Lung (tissue), 12 donors: Measurements from ENCODE around the gene UBE2B. TPM values are rescaled to one million over a fixed set of nuclear protein-coding genes. Genes with fewer than 3 reads are reported as not detected.
"Not testable (repeated sequence)": the region's sequence is repeated elsewhere in the genome, so short reads cannot be mapped to it uniquely, and the experiment has no call there.

Experiments used
- ATAC-seq: fragments of 200-7000 bp; cut with Tn5 transposase; one replicate; pipeline ENCODE4 v1.9.1; 2020; ENCODE audit warnings: moderate number of reproducible peaks; ENCODE audit not compliant: insufficient read depth, low FRiP score
- DNase-seq, 3 donors: peaks; one replicate each; pipeline ENCODE4 v3.0.0-alpha.2; 2013 to 2017
- H3K27ac ChIP-seq, 2 donors: one replicate each; pipeline ENCODE4 v1.5.1; 2013; ENCODE audit warnings: mild to moderate bottlenecking in 2 of 2, moderate library complexity in 2 of 2, control low read depth in 1 of 2, inconsistent platforms in 1 of 2, low read depth in 1 of 2, low read length in 1 of 2
- H3K27me3 ChIP-seq, 3 donors: one replicate each; pipeline ENCODE4 v1.5.1; 2013; ENCODE audit warnings: low read length in 2 of 3; ENCODE audit not compliant: control insufficient read depth in 3 of 3, insufficient read depth in 3 of 3
- H3K36me3 ChIP-seq, 4 donors: one replicate each; pipeline ENCODE4 v1.5.1; 2013; ENCODE audit warnings: low read length in 4 of 4, mild to moderate bottlenecking in 1 of 4, moderate library complexity in 1 of 4; ENCODE audit not compliant: control insufficient read depth in 4 of 4, insufficient read depth in 4 of 4
- H3K4me1 ChIP-seq, 5 donors: one replicate each; pipeline ENCODE4 v1.5.1; 2013; ENCODE audit warnings: low read length in 5 of 5, mild to moderate bottlenecking in 2 of 5, moderate library complexity in 1 of 5; ENCODE audit not compliant: control insufficient read depth in 5 of 5, insufficient read depth in 5 of 5
- H3K4me3 ChIP-seq: one replicate; pipeline ENCODE4 v1.5.1; 2013; ENCODE audit warnings: mild to moderate bottlenecking, control low read depth, moderate library complexity
- H3K9ac ChIP-seq, 2 donors: one replicate each; pipeline ENCODE4 v1.5.1; 2013; ENCODE audit warnings: low read length in 2 of 2, control low read depth in 1 of 2; ENCODE audit not compliant: insufficient read depth in 1 of 2
- H3K9me3 ChIP-seq, 4 donors: one replicate each; pipeline ENCODE4 v1.5.1; 2013; ENCODE audit warnings: low read length in 3 of 4, mild to moderate bottlenecking in 1 of 4, moderate library complexity in 1 of 4; ENCODE audit not compliant: control insufficient read depth in 4 of 4, insufficient read depth in 3 of 4
- WGBS, 2 donors: extraction: QIAGEN DNeasy Blood & Tissue Kit; methylation state at CpG; one replicate each; pipeline ENCODE4 v1.1.7; 2013; 5-methylcytosine and 5-hydroxymethylcytosine counted together
- polyA plus RNA-seq, 2 donors: library from polyadenylated mRNA; stranded (reverse); fragments of 200-250 nt; gene quantifications; one replicate each; pipeline ENCODE4 v1.2.1, GENCODE V29; 2013
- total RNA-seq, 2 donors: library from RNA; depleted of rRNA in 1 of 2; stranded (reverse); fragments of >200 nt in 1 of 2; gene quantifications; one replicate each; pipeline ENCODE4 v1.2.1, GENCODE V29; 2014 to 2021
- TF ChIP-seq, protein P1 (sequence below): IDR thresholded peaks from 2 replicates; pipeline ENCODE4 v1.5.1; 2012; ENCODE audit warnings: mild to moderate bottlenecking; ENCODE audit errors: control extremely low read depth, extremely low read depth
- donor health status: control.
- donor health status: control.
- donor health status: Bipolar disorder and iron deficiency.
- donor health status: healthy.
- donor health status: DM: yes; HTN: yes; CAD: no.

Gene UBE2B
- total and polyA plus RNA-seq, 4 donors = 75.1 to 119 (median 100) TPM

DNA sequence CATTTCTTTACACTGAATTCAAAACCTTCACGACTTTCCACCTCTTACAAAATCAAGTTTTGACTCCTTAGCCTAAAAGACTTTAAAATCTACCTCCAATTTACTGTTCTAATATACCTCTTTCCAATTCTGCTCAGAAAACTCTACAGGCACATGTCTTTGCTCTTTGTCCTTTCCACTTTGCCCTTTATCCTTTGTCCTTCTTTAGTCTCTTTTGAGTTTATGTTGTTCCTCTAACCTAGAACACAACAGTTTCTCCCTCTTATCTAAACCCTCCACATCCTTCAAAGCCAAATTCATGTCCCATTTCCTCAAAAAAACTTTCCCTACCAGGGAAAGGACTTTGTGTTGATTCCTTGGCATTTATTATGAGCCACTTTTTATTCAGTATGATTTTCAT, 5.8 kb upstream of the UBE2B start:
- DNase-seq (no peak), ATAC-seq (no peak)
- Histone ChIP-seq H3K9me3 (no peaks in the 10 kb centered on the region), H3K4me1 (peaks cover 0 to 14% (median 3%) of the 10 kb centered on the region in 5 donors), H3K27ac (no peak overlapping the region), H3K4me3 (no peak overlapping the region), H3K36me3 (peaks cover 0 to 6% (median 0%) of the 10 kb centered on the region in 4 donors), H3K27me3 (no peaks in the 10 kb centered on the region), H3K9ac (no peak overlapping the region)
- WGBS, 2 donors = 94 to 95% methylated on average over 1 of the region's 1 CpG
- TF ChIP-seq, protein P1, sequence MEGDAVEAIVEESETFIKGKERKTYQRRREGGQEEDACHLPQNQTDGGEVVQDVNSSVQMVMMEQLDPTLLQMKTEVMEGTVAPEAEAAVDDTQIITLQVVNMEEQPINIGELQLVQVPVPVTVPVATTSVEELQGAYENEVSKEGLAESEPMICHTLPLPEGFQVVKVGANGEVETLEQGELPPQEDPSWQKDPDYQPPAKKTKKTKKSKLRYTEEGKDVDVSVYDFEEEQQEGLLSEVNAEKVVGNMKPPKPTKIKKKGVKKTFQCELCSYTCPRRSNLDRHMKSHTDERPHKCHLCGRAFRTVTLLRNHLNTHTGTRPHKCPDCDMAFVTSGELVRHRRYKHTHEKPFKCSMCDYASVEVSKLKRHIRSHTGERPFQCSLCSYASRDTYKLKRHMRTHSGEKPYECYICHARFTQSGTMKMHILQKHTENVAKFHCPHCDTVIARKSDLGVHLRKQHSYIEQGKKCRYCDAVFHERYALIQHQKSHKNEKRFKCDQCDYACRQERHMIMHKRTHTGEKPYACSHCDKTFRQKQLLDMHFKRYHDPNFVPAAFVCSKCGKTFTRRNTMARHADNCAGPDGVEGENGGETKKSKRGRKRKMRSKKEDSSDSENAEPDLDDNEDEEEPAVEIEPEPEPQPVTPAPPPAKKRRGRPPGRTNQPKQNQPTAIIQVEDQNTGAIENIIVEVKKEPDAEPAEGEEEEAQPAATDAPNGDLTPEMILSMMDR = no peak

DNA sequence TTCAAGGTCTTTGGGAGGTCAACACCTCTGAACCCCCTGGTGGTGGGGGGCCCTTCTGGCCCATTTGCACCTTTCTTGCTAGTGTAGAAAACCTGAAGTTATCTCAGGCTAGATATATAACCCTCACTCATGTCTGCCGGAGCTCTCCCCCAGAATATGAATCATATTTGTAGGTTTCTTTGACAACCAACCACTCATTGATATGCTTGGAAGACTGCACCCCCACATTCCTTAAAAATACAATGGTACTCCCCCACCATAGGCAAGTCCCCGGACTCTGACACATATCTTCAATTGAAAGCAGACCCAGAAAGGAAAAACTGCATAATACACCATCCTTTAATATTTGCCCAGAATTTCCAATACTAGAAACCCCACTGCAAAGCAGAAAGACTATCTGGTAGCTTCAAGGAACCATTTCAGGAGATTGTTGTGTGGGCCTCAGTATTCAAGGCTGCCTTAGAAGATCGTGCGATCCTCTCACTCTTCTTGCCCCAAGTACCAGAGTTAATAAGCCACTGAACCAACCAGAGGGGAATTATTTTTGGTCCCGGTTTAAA, 978 bp upstream of the UBE2B start:
- H3K4me3 ChIP-seq = no peak overlapping the region
- H3K27me3 ChIP-seq = no peaks in the 10 kb centered on the region
- TF ChIP-seq, protein P1 = no peak
- DNase-seq = no peak
- H3K9me3 ChIP-seq = no peaks in the 10 kb centered on the region
- H3K9ac ChIP-seq = peak overlapping the region; percentile 65 to 96
- no peak for ATAC-seq
- peaks cover 0 to 6% (median 0%) of the 10 kb centered on the region in 4 donors for H3K36me3 ChIP-seq
- peaks cover 0 to 23% (median 9%) of the 10 kb centered on the region in 5 donors for H3K4me1 ChIP-seq
- peak overlapping the region; percentile 71 to 86 for H3K27ac ChIP-seq
- 26 to 35% methylated on average over 5 of the region's 5 CpGs for WGBS, 2 donors

DNA sequence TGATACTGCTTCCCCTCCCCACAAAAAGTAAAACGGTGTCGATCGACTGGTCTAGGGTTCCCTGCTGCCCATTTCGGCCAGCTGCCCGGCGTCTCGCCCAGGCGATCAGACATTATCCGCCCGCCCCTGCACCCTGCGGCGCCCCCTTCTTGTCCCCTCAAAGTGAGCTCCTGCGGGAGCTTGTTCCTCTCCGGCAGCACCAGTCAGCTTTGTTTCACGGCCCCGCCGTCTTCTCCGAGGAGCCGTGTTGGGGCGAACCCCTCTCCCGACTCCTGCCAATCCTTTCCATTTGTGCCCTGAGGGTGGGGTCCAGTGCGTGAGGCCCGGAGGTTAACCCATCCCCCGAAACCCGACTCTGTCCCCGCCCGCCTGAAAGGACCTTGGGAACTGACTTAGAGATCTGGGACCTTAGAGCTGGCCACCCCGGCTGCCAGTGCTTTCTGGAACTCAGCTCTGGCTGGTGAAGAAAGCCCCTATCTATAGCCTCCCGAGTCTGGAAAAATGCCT, 518 bp downstream of the UBE2B start:
- Histone ChIP-seq H3K27ac (peak overlapping the region; percentile 94 to 100), H3K9me3 (no peaks in the 10 kb centered on the region), H3K4me1 (peaks cover 0 to 18% (median 9%) of the 10 kb centered on the region in 5 donors), H3K9ac (peak overlapping the region; percentile 96 to 99), H3K4me3 (peak overlapping the region; percentile 97), H3K27me3 (no peaks in the 10 kb centered on the region), H3K36me3 (peaks cover 0 to 5% (median 2%) of the 10 kb centered on the region in 4 donors)
- 0% methylated on average over 29 of the region's 29 CpGs for WGBS, 2 donors
- TF ChIP-seq, protein P1 = no peak
- DNase-seq (peak; percentile 68 to 71 (median 70)), ATAC-seq (peak; percentile 21)

DNA sequence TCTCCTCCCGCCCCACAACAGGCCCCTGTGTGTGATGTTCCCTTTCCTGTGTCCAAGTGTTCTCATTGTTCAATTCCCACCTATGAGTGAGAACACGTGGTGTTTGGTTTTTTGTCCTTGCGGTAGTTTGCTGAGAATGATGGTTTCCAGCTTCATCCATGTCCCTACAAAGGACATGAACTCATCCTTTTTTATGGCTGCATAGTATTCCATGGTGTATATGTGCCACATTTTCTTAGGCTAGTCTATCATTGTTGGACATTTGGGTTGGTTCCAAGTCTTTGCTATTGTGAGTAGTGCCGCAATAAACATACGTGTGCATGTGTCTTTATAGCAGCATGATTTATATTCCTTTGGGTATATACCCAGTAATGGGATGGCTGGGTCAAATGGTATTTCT, 2.3 kb downstream of the UBE2B start:
- not testable (repeated sequence) for H3K4me3 ChIP-seq, DNase-seq, H3K27ac ChIP-seq, ATAC-seq, H3K9me3 ChIP-seq, H3K36me3 ChIP-seq, H3K27me3 ChIP-seq, H3K9ac ChIP-seq
- 86 to 89% methylated on average over 4 to 5 of the region's 5 CpGs for WGBS, 2 donors
- H3K4me1 ChIP-seq = peaks cover 0 to 18% (median 9%) of the 10 kb centered on the region in 5 donors
